HG03378 (cell line): Measurements from ENCODE around the gene NIF3L1.
"Not testable (repeated sequence)": the region's sequence is repeated elsewhere in the genome, so short reads cannot be mapped to it uniquely, and the experiment has no call there.

ENCODE experiments used
- ATAC-seq: cut with Tn5 transposase; IDR thresholded peaks from one replicate; pipeline ENCODE4 v1.9.1; 2021; ENCODE audit warnings: mild to moderate bottlenecking, moderate library complexity; ENCODE audit not compliant: unreplicated experiment

Gene NIF3L1

GRCh38 chr2:200871151-200871550, 18.0 kb upstream of the NIF3L1 start:
- no peak for ATAC-seq

- ATAC-seq: no peak
These were observed 15.6 kb upstream of the NIF3L1 start for GRCh38 chr2:200873560-200873959.

- no peak for ATAC-seq
These were observed 11.7 kb upstream of the NIF3L1 start for GRCh38 chr2:200877443-200877842.

GRCh38 chr2:200878289-200878880, 10.8 kb upstream of the NIF3L1 start:
- no peak for ATAC-seq

- not testable (repeated sequence) for ATAC-seq
These were observed 7.4 kb upstream of the NIF3L1 start for GRCh38 chr2:200881715-200882249.

GRCh38 chr2:200899482-200899881, 10.3 kb downstream of the NIF3L1 start:
- no peak for ATAC-seq

- ATAC-seq: peak; percentile 95
These were observed 12.4 kb downstream of the NIF3L1 start for GRCh38 chr2:200901459-200902072.

- ATAC-seq: no peak
These were observed 16.6 kb downstream of the NIF3L1 start for GRCh38 chr2:200905618-200906296.

GRCh38 chr2:200909958-200910357, 20.8 kb downstream of the NIF3L1 start:
- no peak for ATAC-seq

GRCh38 chr2:200913654-200914053, 24.5 kb downstream of the NIF3L1 start:
- ATAC-seq: no peak

- no peak for ATAC-seq
These were observed 33.3 kb downstream of the NIF3L1 start for GRCh38 chr2:200922439-200922838.

GRCh38 chr2:200929334-200930249, 40.4 kb downstream of the NIF3L1 start:
- no peak for ATAC-seq

- ATAC-seq: no peak
These were observed 41.9 kb downstream of the NIF3L1 start for GRCh38 chr2:200930947-200931626.

- ATAC-seq: no peak
These were observed 50.7 kb downstream of the NIF3L1 start for GRCh38 chr2:200939832-200940231.

GRCh38 chr2:200943527-200944105, 54.4 kb downstream of the NIF3L1 start:
- ATAC-seq: no peak

GRCh38 chr2:200944467-200945394, 55.6 kb downstream of the NIF3L1 start:
- no peak for ATAC-seq

- ATAC-seq: no peak
These were observed 56.2 kb downstream of the NIF3L1 start for GRCh38 chr2:200945395-200945729.

GRCh38 chr2:200950378-200950777, 61.2 kb downstream of the NIF3L1 start:
- ATAC-seq: no peak
